HCT116 (cell line): ENCODE measurements around the gene CTIF.

Experiments used
- EZH2 ChIP-seq: fragments of 200-600 bp; sonication (generic); IDR thresholded peaks from 2 replicates; pipeline ENCODE4 v1.6.1; 2017; ENCODE audit warnings: antibody characterized with exemption, mixed run types
- EZH2phosphoT487 ChIP-seq: fragments of 200-600 bp; IDR thresholded peaks from 2 replicates; pipeline ENCODE4 v1.6.1; 2018; ENCODE audit warnings: antibody characterized with exemption, borderline replicate concordance
- POLR2A ChIP-seq: IDR thresholded peaks from 2 replicates; pipeline ENCODE4 v1.7.0; 2011; ENCODE audit warnings: borderline replicate concordance; ENCODE audit not compliant: insufficient read depth, insufficient read length; ENCODE audit errors: extremely low read depth
- RAD21 ChIP-seq: IDR thresholded peaks from 2 replicates; pipeline ENCODE4 v1.6.1; 2012; ENCODE audit warnings: low read depth, mild to moderate bottlenecking
- ZNF274 ChIP-seq: fragments of 200-500 bp; sonication (Bioruptor generic); IDR thresholded peaks from 2 replicates; pipeline ENCODE4 v1.6.1; 2014; ENCODE audit warnings: mild to moderate bottlenecking, low read depth, low read length, inconsistent platforms

DNA sequence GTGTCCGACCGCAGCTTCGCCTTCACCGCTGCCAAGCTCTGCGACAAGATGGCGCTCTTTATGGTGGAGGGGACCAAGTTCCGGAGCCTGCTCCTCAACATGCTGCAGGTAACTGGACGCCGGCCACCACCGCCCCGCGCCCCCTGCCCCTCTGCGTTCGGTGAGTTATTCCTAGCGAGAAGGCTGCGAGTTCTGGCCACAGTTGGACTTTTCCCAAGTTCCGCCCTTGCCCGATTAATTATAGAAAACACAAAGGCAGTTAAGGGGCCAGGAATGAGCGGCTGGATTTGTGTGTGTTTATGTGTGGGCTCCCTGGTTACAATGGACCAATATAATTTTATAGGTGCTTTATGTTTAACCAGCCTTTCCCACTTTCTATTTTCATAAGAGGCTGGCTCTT, 222.8 kb downstream of the CTIF start:
- no peak for TF ChIP-seq POLR2A
- no peak for TF ChIP-seq EZH2
- no peak for TF ChIP-seq ZNF274
- no peak for TF ChIP-seq EZH2phosphoT487
- TF ChIP-seq RAD21 = no peak
